Upper lobe of left lung (tissue), 6 donors: Measurements from ENCODE around the gene CDKN1C. TPM values are rescaled to one million over a fixed set of nuclear protein-coding genes. Genes with fewer than 3 reads are reported as not detected.
A peak's percentile ranks its signal among the peaks of the same experiment; 100 is the strongest.

Source experiments
- ATAC-seq, 2 donors: fragments of 200-7000 bp; cut with Tn5 transposase; one replicate each; pipeline ENCODE4 v1.9.1; 2022; ENCODE audit warnings: mild to moderate bottlenecking in 2 of 2, moderate library complexity in 2 of 2; ENCODE audit not compliant: low FRiP score in 2 of 2
- DNase-seq, 2 donors: peaks; one replicate each; pipeline ENCODE4 v3.0.0-alpha.2; 2019 to 2020
- H3K27ac ChIP-seq, 4 donors: fragments of 200-600 bp; sonication (generic); one replicate each; pipeline ENCODE4 v1.5.1; 2016 to 2019
- H3K27me3 ChIP-seq, 4 donors: fragments of 200-600 bp; sonication (generic); one replicate each; pipeline ENCODE4 v1.5.1; 2017 to 2019
- H3K36me3 ChIP-seq, 4 donors: fragments of 200-600 bp; sonication (generic); one replicate each; pipeline ENCODE4 v1.5.1; 2016 to 2019
- H3K4me1 ChIP-seq, 4 donors: fragments of 200-600 bp; sonication (generic); one replicate each; pipeline ENCODE4 v1.5.1; 2018 to 2019
- H3K4me3 ChIP-seq, 4 donors: fragments of 200-600 bp; sonication (generic); one replicate each; pipeline ENCODE4 v1.5.1; 2017 to 2019; ENCODE audit warnings: mild to moderate bottlenecking in 2 of 4, moderate library complexity in 1 of 4
- H3K9me3 ChIP-seq, 4 donors: fragments of 200-600 bp; sonication (generic); one replicate each; pipeline ENCODE4 v1.5.1; 2018 to 2019
- EP300 ChIP-seq, 4 donors: sonication (generic); formaldehyde crosslinking; IDR thresholded peaks; one replicate each; pipeline ENCODE4 v1.5.1; 2017; ENCODE audit warnings: antibody characterized with exemption in 4 of 4, control low read depth in 2 of 4
- POLR2A ChIP-seq, 4 donors: fragments of 450-650 bp; IDR thresholded peaks; one replicate each; pipeline ENCODE4 v1.5.1; 2016 to 2017; ENCODE audit warnings: antibody characterized with exemption in 4 of 4, mild to moderate bottlenecking in 2 of 4
- POLR2AphosphoS5 ChIP-seq, 2 donors: sonication (generic); formaldehyde crosslinking; IDR thresholded peaks; one replicate each; pipeline ENCODE4 v1.5.1; 2017; ENCODE audit warnings: antibody characterized with exemption in 2 of 2
- WGBS, 2 donors: methylation state at CpG; one replicate each; pipeline ENCODE4 v1.1.5; 2017 to 2018; 5-methylcytosine and 5-hydroxymethylcytosine counted together
- total RNA-seq, 6 donors: library from RNA; depleted of rRNA in 4 of 6; stranded (reverse); fragments of >200 nt in 4 of 6; gene quantifications; one replicate each; pipeline versions ENCODE4 v1.1.0 to v1.2.1, GENCODE V29; 2016 to 2021
- TF ChIP-seq, protein P1 (sequence below), 6 experiments: fragments of 450-650 bp in 4 of 6; fragments of 200-600 bp in 2 of 6; sonication (generic) in 2 of 6; IDR thresholded peaks; one replicate each; pipeline ENCODE4 v1.5.1; 2016 to 2019; ENCODE audit warnings: antibody characterized with exemption in 6 of 6
- donor health status: DM: no; HTN: no; CAD: no; lungs with moderate emphysema.
- donor health status: DM: no; HTN: yes; CAD: no; lungs with severe emphysema.

The CDKN1C gene
- total RNA-seq, 6 donors from 2014 or later, result 23.4 to 71.9 (median 33.6) TPM

DNA sequence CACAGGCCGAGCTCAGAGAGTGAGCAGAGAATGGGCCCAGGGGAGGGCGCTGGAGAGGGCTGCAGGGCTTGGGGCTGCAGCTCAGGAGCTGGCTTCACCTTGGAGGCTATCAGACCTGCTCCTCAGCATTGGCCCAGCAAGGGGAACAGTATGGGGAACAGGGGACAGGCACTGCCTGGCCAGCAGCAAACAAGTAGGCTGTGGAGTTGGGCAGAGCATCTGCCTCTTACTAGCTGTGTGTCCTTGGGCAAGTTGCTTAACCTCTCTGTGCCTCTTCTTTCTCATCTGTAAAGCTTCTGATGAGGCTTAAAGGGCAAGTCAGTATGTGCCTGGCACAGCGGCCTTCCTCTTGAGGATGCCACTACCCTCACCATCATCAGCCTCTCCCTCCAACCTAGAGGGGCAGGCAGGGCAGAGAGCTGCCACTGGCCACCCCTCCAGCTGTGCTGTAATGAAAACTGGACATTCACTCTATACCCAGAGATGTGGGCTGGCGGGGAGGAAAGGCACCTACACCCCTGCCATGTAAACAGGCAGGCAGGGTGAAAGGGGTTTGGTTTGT is 7.5 kb upstream of the CDKN1C start:
- DNase-seq (peak in 1 of 2 donors; percentile 64), ATAC-seq (no peak)
- no peaks in the 10 kb centered on the region for H3K36me3 ChIP-seq
- H3K9me3 ChIP-seq, result no peaks in the 10 kb centered on the region
- peak overlapping the region in 3 of 4 donors; percentile 39 to 60 (median 49) for H3K4me3 ChIP-seq
- H3K4me1 ChIP-seq, result peaks cover 25 to 41% (median 36%) of the 10 kb centered on the region in 4 donors
- TF ChIP-seq POLR2A (IDR thresholded peaks at IDR 0.05) (no peak), EP300 (IDR thresholded peaks at IDR 0.05) (no peak), POLR2AphosphoS5 (IDR thresholded peaks at IDR 0.05) (no peak)
- TF ChIP-seq, protein P1, sequence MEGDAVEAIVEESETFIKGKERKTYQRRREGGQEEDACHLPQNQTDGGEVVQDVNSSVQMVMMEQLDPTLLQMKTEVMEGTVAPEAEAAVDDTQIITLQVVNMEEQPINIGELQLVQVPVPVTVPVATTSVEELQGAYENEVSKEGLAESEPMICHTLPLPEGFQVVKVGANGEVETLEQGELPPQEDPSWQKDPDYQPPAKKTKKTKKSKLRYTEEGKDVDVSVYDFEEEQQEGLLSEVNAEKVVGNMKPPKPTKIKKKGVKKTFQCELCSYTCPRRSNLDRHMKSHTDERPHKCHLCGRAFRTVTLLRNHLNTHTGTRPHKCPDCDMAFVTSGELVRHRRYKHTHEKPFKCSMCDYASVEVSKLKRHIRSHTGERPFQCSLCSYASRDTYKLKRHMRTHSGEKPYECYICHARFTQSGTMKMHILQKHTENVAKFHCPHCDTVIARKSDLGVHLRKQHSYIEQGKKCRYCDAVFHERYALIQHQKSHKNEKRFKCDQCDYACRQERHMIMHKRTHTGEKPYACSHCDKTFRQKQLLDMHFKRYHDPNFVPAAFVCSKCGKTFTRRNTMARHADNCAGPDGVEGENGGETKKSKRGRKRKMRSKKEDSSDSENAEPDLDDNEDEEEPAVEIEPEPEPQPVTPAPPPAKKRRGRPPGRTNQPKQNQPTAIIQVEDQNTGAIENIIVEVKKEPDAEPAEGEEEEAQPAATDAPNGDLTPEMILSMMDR (IDR thresholded peaks at IDR 0.05), result peak in 2 of 6 experiments; percentile 14 to 17
- H3K27ac ChIP-seq, result peak overlapping the region; percentile 51 to 85 (median 84)
- WGBS, 2 donors, result 60 to 69% methylated on average over 3 to 4 of the region's 4 CpGs
- H3K27me3 ChIP-seq, result no peaks in the 10 kb centered on the region

DNA sequence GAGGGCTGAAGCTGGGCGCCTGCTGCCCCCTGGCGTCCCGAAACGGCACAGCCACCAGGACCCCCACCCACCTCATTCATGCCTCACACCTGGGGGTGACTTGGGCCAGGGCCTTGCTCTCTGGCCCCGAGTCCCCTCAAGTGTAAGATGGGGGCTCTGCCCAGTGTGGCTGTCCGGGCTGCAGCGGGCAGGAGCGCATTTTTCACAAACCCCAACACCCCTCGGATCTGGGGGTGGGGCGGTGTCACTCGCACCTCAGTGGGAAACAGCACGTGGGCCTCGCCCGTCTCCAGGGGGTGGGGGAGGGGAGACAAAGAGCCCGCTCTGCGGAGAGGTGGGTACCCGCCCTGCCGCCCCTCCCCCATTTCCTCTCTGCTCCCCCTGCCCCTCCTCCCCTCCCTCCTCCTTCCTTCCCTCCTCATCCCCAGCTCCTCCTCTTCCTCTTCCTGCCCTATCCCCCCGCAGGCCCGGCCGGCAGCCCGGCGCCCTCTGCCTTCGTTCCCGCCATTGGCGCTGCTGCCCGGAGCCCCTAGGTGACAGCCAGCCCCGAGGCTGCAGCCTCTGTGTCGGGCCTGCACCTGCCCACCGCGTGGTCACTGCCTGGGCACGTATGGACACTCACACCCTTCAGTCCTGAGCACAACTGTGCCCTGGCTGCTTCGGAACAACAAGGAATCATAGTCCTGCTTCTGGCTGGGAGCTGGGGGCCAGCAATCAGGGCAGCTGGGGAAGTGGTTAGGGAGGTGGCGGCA is 6.8 kb upstream of the CDKN1C start:
- H3K9me3 ChIP-seq, result no peaks in the 10 kb centered on the region
- TF ChIP-seq, protein P1 (IDR thresholded peaks at IDR 0.05), result peak; percentile 83 to 96 (median 95)
- TF ChIP-seq POLR2AphosphoS5 (IDR thresholded peaks at IDR 0.05), result peak in 1 of 2 donors; percentile 19
- no peak for TF ChIP-seq POLR2A (IDR thresholded peaks at IDR 0.05)
- no peak for TF ChIP-seq EP300 (IDR thresholded peaks at IDR 0.05)
- H3K27me3 ChIP-seq, result no peaks in the 10 kb centered on the region
- ATAC-seq, result peak; percentile 47 to 69
- 3% methylated on average over 13 to 33 of the region's 34 CpGs for WGBS, 2 donors
- peaks cover 24 to 39% (median 33%) of the 10 kb centered on the region in 4 donors for H3K4me1 ChIP-seq
- no peaks in the 10 kb centered on the region for H3K36me3 ChIP-seq
- peak overlapping the region; percentile 34 to 60 (median 44) for H3K4me3 ChIP-seq
- peak overlapping the region; percentile 51 to 85 (median 84) for H3K27ac ChIP-seq
- DNase-seq, result peak; percentile 57 to 91

DNA sequence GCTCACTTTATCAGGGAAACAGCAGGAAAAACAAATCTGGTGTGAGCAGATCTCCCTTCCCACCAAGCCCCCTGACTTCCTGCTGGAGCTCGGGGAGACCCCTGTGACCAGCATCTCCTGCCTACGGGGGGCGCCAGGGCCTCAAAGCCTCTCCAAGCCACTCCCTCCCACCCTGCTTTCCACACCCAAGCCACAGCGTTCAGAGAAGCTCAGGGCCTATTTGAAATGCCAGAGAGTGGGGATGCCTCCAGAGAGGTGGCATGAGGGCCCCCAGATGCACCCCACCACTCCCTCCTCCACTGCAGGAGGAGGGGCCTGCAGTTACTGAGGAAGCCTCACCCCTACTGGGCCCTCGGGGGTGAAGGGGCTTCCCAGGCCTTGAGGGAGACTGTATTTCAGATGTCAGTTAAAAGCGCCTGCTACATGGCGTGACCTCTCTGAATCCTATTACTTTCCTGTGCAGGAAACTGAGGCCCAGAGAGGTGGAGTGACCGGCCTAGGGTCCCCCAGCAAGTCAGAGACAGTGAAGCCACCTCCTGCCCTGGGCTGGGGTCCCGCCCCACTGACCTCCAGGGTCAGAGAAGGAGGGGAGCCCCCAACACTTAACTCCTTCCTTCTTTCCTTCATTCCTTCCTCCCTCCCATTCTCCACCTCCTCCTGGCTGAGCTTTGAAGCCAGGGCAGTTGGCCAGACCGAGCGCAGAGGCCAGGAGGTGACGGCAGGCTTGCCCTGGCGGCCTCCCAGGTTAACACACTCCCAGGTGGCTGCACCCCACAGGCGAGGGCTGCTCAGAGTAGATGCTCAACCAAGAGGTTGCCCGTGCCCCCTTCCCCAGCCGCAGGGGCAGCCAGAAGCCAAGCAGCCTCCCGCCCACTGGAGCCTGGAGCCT is 6.0 kb upstream of the CDKN1C start:
- Histone ChIP-seq H3K27ac (peak overlapping the region; percentile 51 to 85 (median 84)), H3K9me3 (no peaks in the 10 kb centered on the region), H3K36me3 (no peaks in the 10 kb centered on the region), H3K4me3 (peak overlapping the region; percentile 34 to 60 (median 44)), H3K27me3 (no peaks in the 10 kb centered on the region), H3K4me1 (peaks cover 24 to 44% (median 33%) of the 10 kb centered on the region in 4 donors)
- ATAC-seq (no peak), DNase-seq (no peak)
- 38 to 55% methylated on average over 14 to 17 of the region's 17 CpGs for WGBS, 2 donors
- TF ChIP-seq POLR2AphosphoS5 (IDR thresholded peaks at IDR 0.05) (no peak), POLR2A (IDR thresholded peaks at IDR 0.05) (no peak), EP300 (IDR thresholded peaks at IDR 0.05) (no peak)
- TF ChIP-seq, protein P1 (IDR thresholded peaks at IDR 0.05), result no peak

DNA sequence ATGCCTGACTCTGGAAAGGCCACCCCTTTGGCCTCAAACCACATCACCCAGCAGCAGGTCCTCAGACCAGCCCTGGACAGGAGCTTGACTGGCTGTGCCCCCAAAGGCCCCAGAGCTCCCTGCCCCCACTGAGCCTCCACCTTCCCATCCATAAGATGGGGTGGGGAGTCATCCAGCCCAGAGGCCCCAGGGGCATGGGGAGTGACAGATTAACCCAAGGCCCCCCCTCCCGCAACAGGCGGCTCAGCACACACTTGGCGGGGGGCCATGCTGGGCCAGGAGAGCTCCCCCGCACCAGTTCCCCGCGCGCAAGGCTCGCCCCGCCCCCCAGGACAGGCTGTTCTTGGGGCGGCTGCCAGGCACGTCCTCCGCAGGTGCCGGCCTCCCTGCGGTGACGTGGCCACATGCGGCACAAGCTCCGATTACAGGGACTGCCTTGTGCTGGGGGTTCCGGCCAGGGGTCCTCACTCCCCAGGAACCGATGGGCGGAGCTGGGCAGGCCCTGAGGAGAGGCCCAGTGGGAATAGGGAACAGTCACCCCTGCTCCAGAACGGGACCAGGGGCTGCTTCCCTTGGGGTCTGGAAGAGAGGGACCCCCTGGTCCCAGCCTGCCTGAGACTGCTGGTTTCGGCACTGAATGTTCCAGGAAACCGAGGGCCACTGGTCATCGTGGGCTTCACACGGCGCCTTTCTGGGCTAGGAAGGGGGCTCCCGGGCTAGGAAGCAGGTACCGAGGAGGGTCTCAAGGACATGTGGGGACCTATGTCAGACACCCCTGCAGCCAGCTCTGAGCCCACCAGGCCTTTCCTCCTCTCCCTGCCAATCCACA is 5.1 kb upstream of the CDKN1C start:
- H3K27me3 ChIP-seq, result no peaks in the 10 kb centered on the region
- TF ChIP-seq POLR2A (IDR thresholded peaks at IDR 0.05) (no peak), POLR2AphosphoS5 (IDR thresholded peaks at IDR 0.05) (peak in 1 of 2 donors; percentile 19), EP300 (IDR thresholded peaks at IDR 0.05) (peak in 1 of 4 donors; percentile 71)
- H3K4me1 ChIP-seq, result peaks cover 30 to 50% (median 39%) of the 10 kb centered on the region in 4 donors
- no peak overlapping the region for H3K4me3 ChIP-seq
- peak; percentile 80 to 92 for DNase-seq
- peak in 1 of 2 donors; percentile 3 for ATAC-seq
- 74 to 85% methylated on average over 7 to 28 of the region's 28 CpGs for WGBS, 2 donors
- H3K27ac ChIP-seq, result peak overlapping the region in 1 of 4 donors; percentile 85
- no peaks in the 10 kb centered on the region for H3K9me3 ChIP-seq
- no peaks in the 10 kb centered on the region for H3K36me3 ChIP-seq
